Medulla oblongata (tissue), 1 donor: ENCODE measurements around the gene YIPF3.
A peak's percentile ranks its signal among the peaks of the same experiment; 100 is the strongest.
"Not testable (repeated sequence)": the region's sequence is repeated elsewhere in the genome, so short reads cannot be mapped to it uniquely, and the experiment has no call there.

Experiments used
- DNase-seq: peaks from one replicate; pipeline ENCODE4 v3.0.0-alpha.2; 2015; ENCODE audit errors: extremely low spot score

Gene YIPF3

DNA sequence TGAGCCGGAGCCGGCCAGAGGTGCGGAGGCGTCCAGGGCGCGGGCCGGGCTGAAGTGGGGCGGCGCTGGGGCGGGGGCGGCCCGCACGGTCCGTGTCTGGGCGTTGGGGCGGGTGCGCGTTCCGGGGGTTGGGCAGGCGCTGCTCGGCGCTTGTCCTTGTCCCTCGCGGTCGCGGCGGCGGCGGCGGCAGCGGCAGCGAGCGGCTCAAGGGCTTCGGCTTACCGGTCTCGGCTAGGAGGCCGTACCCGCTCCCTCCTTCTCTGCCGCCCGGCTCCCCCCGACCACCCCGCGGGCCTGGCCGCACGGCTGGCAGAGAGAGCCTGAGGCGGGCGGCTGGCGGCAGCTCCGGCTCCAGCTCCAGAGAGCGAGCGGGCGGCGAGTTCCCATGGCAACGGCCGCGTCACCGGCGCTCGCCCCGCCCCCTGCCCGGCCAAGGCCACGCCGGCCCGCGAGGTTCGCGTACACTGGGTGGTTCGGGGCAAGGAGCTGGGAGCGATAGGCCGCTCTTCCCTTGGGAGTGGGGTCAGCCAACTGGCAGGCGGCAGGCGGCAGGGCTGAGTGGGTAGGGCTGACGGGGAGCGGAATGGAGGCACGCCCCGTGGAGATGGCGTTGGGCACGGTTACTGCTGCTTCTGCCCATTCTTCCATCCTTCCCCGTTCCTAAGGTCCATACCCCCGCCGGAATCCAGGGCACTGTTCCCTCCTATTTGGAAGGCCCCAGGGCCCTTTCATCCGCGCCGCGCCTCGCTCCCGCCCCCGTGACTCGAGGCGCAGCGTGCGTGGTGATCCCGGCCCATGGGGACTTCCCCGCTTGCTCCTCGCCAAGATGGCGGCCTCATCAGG, 6.5 kb downstream of the YIPF3 start, which contains the start of gene LRRC73:
Gene LRRC73, minus strand, starts transcription at position 363 of the 843 bp plus-strand sequence. CDS start 561 bp downstream, outside the sequence.
- peak; percentile 85 for DNase-seq

DNA sequence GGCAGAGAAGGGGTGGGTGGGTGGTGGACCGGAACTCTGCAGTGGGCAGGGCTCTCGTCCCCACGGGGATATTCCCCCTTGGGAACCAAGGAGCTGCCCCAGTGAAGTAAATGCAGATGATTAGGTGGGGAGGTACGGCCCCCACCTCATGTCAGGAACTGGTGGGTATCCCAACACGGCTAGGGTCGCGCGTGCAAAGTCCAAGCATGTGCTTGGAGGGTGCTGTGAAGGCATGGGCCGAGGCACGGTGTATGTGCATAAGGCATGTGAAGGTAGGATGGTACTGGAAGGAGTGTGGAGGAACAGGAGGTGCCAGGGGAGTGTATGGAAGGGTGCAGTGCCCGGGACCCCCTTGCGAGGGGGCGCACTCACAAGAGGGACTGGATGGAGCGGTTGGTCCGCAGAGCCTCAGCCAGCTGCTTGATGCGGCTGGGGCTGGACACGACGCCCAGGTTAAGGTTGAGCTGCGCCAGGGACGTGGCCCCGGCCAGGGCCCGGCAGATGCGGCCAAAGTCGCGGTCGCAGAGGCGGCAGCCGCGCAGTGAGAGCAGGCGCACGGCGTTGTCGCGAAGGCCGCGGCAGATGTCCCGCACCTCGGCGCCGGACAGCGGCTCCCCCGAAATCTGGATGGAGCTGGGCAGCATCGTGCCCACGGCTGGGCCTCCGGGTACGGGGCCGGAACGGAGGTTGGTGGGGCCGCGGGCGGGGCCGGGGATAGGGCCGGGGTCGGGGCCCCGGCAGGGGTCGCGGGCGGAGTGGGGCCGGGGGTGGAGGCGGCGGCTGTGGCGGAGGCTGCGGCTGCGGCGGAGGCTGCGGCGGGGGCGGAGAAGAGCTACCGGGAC, 7.4 kb downstream of the YIPF3 start:
- DNase-seq = no peak

DNA sequence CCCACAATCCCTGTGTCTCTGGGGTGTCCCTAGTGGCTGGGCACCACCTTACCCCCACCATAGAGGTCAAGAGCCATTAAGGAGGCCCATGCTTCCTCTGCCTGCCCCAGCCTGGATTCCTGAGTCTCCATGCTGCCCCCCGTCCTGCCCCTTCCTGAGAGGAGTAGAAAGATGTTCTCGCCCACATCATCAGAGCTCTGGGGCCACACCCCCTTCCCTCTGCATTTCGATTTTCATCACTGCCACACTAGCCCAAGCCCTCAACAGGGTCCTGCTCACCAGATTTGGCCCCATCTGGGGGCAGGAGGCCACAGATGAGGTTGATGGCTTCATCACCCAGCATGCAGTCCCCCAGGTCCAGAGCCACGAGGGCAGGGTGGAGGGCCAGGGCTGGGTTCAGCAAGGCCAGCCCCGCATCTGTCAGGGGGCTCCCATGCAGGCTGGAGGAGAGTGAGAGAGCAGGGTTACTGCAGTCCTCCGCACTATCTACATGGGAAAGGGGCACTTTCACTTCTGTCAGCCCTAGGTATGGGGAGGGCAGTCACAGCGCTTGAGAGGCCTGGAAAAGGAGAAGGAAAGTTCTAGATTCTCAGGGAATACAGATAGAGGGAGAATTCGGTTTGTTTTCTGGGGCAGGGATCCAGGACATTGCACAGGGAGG, 8.1 kb downstream of the YIPF3 start:
- DNase-seq = no peak

DNA sequence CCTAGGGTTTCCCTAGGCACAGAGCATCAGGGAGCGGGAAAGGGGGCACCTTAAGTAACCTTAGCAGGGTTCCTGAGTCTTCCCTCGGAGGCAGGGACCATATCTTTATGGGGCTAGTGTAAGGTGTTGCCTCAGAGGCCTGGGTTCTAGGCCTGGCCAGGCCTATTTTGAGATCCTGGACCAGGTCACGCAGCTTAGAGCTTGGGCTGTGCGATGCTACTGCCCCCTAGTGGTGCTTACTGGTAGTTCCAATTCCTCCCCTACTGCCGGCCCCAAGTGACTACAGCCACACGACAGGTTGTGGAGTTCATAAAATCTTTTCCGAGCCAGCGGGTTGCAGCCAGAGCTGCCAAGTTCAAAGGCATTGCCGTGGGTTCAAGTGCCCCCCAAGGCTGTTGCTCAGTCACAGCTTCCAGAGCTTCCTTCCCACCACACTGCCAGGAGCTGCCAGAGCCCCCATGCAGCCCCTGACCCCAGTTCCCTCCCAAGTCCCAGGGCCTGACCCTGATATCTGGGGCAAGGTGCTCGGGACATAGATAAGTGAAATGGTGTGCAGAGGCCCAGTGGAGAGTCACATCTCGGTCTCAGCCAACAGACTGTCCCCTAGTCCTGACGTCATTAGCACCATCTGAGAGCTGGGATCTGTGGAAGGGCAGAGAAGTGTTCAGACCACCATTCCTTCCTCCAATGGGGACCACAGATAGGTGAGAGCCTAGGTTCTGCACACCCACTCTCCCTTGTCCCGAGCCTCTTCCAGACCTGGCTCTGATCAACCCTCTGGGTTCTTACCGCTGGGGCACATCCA, 9.9 kb downstream of the YIPF3 start:
- DNase-seq = peak; percentile 89

DNA sequence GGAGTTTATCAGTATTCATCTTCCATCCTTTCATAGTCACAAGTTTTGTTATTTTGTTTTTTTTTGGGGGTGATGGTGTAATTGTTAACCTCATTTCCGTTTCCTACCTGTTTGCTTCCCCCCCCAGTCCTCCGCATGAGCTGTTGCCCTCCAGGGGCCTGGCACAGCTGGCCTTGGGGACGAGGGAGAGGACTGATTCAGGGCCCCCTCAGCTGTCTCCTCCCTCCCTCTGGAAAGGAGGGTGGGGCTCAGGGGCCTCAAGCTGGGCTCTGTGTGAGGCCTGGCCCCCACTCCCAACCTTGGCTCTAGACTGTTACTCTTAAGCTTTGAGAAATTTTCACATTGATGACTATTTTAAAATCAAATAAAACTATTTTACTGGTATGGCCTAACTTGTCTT, 10.6 kb downstream of the YIPF3 start:
- DNase-seq = no peak

DNA sequence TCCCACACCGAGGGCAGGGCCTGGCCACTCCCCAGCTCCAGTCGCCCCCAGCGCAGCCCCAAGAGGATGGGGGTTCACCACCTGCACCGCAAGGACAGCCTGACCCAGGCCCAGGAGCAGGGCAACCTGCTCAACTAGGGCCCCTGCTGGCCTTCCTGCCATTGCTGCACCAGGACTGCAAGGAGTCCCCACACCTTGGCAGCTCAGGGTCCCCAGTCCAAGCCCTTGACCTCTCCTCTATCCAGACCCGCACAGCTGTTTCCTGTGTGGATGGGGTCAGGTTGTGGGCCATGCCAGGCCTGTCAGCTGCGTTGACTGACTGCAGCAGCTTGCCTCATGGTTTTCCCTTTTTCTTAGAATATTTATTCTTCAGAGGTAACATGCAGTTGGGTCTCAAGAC, 11.0 kb downstream of the YIPF3 start:
- peak; percentile 1 for DNase-seq

DNA sequence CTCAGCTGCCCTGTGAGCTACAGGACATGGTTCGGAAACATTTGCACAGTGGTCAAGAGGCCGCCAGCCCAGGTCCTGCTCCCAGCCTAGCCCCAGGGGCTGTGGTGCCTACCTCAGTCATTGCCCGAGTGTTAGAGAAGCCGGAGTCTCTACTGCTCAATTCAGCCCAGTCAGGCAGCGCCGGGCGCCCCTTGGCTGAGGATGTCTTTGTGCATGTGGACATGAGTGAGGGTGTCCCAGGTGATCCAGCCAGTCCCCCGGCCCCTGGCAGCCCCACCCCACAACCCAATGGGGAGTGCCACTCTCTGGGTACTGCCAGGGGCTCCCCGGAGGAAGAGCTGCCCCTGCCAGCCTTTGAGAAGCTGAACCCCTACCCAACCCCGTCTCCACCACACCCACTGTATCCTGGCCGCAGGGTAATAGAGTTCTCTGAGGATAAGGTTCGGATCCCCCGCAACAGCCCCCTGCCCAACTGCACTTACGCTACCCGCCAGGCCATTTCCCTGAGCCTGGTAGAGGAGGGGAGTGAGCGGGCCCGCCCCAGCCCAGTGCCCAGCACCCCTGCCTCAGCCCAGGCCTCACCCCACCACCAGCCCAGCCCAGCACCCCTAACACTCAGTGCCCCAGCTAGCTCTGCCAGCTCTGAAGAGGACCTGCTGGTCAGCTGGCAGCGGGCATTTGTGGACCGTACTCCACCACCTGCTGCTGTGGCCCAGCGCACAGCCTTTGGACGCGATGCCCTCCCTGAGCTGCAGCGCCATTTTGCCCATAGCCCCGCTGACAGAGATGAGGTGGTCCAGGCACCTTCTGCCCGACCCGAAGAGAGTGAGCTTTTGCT, 11.8 kb downstream of the YIPF3 start:
- no peak for DNase-seq

DNA sequence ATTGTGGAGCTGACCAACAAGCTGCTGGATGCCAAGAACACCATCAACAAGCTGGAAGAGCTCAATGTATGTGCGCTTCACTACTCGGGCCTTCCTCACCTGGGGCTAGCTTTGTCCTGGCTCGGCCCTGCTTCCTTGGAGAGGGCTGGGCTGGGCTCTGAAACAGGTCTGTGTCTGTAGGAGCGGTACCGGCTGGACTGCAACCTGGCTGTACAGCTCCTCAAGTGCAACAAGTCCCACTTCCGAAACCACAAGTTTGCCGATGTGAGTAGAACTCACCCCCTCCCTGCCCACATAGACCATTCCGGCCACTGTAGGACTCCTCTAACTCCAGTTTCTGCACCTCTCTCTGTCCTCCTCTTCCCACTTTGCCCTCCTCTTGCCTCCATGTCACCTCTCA, 13.3 kb downstream of the YIPF3 start:
- DNase-seq = no peak

DNA sequence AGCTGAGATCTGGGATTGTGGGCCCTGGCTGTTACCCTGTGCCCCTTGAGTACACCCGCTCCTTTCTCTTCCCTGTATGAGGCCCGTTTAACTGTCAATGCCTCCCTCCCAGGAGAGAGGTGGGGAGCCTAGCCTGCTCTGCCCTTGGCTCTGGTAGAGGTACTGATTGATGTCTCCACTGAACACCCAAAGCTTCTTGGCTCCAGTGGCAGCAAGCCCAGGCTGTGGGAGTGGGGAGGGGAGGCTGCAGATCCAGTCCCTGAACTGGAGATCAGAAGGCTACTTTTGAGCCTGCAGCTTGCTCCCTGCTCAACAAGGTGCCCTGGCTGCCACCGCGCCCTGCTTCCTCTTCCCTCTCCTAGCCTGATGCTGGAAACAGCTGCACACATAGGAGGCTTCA, 14.1 kb downstream of the YIPF3 start:
- peak; percentile 56 for DNase-seq

DNA sequence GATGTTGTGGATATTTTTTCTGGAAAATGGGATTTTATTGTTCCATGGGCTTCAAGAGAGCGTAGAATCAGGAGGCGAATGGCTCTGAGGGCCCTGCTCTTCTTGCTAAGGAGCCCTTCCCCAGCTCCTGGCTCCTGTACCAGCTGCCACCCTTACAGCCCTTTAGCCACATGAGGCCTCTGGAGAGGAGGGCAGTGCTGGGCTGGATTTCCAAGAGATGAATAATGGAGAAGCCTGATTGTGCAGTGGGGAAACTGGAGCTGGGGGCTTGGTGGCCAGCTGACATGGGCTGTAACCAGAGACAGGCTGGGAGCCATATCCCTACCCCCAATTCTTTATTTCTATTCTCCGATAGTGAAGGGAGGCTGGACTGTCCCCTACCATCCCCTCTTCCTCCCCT, 15.8 kb downstream of the YIPF3 start:
- DNase-seq = no peak

DNA sequence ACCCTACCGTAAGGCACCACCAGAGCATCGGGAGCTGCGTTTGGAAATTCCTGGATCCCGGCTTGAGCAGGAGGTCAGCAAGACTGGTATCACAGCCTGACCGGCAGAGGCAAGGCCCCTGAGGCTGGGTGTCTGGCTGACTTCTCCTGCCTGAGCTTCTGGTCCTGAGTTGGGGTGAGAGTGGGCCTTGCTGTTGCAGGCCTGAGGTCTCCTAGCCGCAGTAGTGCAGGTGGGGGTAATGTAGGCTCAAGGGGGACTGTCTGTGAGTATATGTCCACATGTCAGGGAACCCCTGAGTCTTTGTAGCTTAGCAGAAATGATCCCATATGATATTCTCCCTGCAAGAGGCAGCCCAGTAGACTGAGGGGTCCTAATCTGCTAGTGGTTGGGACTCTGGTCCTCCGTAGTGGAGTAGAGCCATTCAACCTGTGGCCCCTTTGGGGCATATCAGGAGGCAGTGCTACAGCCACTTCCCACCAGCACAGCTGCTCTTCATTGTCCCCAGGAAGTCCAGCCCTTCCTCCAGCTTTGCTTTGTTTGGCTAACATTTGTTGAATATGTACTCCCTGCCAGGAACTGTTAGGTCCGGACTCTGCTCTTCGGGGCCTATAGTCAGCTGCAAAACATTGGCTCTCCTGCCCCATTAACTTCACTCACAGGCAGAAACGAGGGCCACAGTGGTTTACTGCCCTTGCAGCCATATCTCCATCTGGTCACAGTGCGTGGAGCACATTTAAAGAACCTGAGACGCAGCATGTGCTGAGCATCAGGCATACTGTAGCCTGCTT, 17.5 kb downstream of the YIPF3 start:
- no peak for DNase-seq

DNA sequence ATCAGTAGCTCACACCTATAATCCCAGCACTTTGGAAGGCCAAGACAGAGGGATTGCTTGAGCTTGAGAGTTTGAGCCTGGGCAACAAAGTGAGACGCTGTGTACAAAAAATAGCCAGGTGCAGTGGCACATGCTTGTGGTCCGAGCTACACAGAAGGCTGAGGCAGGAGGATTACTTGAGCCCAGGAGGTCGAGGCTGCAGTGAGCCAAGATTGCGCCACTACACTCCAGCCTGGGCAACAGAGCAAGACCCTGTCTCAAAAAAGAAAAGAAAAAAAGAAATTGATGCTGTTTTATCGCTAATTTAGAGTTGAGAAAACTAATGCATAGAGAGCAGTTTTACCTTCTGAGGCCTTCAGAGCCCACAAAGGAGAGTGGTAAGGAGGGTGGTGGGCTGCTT, 18.4 kb downstream of the YIPF3 start:
- not testable (repeated sequence) for DNase-seq

DNA sequence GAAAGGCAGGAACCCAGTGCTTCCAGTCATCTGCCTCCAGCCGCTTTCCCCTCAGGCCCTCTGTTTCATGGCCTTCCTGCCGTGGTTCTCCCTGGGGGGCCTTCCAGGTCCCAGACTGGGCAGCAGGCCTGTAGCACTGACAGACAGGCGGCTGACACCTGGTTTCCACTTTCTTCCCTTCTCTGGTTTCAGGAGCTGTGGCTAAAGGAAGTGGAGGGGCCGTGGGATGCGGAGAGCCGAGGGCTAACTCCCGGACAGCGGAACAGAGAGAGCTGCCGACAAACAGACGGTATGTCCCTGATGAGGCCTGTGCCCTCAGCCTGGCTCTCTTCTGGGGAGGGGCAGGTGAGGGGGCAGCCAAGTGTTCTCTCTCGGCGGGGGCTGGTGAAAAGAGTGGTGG, 19.0 kb downstream of the YIPF3 start:
- no peak for DNase-seq

DNA sequence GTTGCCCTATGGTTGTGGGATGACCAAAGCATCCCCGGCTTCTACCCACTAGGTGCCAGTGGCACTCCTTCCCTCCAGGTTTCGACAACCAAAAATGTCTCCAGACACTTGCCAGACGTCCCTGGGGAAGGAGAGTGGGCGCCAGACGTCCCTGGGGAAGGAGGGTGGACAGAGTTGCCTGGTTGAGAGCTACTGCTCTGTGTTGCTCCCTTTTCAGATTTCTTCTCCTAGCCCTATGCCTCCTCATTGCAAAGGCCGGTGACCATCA, 19.7 kb downstream of the YIPF3 start:
- no peak for DNase-seq

DNA sequence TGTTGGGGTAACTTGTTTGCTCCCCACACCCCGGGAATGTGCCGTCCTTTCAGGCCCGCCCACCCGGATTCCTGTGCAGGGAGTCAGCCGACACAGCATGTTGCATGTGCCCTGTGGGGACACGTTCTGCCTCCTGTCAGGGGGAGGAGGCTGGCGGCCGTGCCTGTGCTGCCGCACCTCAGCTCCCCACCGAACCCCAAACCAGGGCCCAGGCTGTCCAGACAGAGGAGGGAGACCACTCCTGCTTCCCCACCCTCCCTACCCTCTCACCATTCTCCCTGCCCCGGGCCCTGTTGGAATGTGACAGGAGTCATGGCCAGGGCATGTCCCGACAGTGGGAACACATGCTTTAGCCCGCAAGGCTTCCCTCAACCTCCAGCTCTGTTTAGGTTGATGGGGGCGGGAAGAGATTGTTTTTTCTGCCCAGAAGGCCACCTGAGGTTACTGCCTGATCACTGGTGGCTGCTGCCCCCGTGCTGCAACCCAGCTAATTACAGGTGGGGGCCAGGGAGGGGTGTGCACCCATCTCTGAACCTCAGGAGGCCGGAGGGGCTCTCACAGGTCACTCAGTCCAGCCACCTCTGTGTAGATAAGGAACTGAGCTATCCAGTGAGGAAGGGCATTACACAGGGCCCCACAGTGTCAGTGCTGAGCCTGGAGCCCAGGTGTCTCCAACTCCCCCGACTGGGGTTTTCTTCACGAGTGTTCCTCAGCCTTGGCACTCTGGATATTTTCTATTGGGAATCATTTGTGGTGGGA, 20.2 kb downstream of the YIPF3 start:
- DNase-seq = peak; percentile 36

DNA sequence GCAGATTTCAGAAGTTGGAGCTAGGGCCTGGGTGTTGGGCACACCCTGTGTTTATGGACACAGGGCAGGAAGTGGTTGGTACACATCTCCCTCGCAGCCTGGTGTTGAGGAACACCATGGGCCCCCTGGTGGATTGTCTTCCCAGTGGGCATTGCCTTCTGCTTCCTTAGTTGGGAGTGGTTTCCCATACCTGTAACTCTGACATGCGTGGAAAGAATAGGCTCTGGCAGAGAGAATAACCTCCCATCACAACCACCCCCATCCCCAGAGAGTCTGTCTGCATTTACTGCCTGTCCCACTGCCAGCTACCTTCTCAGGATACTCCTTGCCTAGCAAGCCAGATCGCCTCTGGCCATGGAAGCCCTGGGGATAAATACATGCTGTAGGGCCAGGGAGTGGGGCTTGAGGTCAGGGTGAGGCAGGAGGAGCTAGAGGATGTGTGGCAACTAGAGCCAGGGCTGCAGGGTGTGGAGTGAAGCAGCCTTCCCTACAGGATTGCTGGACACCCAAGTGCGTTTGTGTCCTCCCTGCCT, 21.3 kb downstream of the YIPF3 start:
- DNase-seq = no peak

DNA sequence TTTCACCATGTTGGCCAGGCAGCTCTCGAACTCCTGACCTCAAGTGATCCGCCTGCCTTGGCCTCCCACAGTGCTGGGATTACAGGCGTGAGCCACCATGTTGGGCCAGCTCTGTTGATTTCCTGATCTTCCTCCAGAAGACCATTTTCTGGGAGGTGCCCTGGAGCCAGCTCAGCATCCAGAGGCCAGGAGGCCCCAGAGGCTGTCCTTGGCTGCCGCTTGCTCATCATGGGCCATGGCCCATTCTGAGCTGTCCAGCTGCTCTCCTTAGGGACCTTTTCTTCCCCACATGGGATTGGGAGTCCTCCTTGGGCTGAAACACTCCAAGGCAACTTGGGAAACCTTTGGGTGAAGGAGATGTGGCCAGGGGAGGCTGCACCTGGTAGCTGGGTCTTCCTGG, 22.0 kb downstream of the YIPF3 start:
- no peak for DNase-seq

DNA sequence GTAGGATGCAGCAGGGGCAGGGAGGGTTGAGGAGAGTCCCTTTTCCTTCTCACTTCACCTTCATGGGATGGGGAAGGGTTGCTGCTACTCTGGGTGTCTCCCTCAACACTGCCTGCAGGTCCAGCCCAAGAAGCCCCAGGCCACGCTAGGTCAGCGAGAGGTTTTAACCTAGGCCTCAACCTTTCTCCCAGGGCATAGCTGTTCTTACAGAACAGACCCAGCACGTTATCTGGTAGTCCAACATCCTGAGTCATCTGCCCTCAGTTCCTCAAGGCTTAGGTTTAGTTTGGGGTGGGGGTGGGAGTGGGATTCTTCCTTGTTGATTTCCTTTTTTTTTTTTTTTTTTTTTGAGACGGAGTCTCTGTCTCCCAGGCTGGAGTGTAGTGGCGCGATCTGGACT, 22.4 kb downstream of the YIPF3 start:
- no peak for DNase-seq

DNA sequence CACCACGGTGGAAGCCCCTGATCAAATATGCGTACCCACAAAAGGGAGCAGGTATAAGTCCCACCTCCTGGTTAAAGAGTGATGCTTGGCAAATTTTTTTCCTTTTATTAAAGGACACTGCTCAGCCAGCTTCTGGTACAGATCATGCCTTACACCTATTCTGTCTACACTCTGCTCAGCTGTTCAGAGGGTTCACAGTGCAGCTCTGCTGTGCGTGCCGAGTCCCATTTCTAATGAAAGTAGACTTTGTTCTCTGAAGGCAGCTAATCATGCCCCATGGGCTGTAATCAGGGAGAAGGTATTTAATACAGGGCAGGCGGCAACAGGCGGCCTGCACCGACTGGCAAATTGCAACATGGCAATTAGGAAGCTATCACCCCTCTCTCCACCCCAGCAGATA, 22.9 kb downstream of the YIPF3 start:
- DNase-seq = peak; percentile 62
